GM12875 (cell line): ENCODE data around the gene OR11H7.

ENCODE experiments used
- H3K4me3 ChIP-seq: one replicate; pipeline ENCODE4 v1.5.1; 2011; ENCODE audit warnings: low read depth, low read length, control low read depth
- TF ChIP-seq, protein P1 (sequence below): IDR thresholded peaks from 2 replicates; pipeline ENCODE4 v1.5.1; 2011; ENCODE audit warnings: low read depth, mild to moderate bottlenecking, control low read depth, inconsistent platforms, low read length, moderate library complexity, borderline replicate concordance; ENCODE audit not compliant: insufficient read depth

The OR11H7 gene

GRCh38 chr14:20228681-20229080 is at the start of gene OR11H7:
OR11H7 (plus strand) TSS chr14:20228981.
- no peak within 1 kb of the TSS for H3K4me3 ChIP-seq
- TF ChIP-seq, protein P1, sequence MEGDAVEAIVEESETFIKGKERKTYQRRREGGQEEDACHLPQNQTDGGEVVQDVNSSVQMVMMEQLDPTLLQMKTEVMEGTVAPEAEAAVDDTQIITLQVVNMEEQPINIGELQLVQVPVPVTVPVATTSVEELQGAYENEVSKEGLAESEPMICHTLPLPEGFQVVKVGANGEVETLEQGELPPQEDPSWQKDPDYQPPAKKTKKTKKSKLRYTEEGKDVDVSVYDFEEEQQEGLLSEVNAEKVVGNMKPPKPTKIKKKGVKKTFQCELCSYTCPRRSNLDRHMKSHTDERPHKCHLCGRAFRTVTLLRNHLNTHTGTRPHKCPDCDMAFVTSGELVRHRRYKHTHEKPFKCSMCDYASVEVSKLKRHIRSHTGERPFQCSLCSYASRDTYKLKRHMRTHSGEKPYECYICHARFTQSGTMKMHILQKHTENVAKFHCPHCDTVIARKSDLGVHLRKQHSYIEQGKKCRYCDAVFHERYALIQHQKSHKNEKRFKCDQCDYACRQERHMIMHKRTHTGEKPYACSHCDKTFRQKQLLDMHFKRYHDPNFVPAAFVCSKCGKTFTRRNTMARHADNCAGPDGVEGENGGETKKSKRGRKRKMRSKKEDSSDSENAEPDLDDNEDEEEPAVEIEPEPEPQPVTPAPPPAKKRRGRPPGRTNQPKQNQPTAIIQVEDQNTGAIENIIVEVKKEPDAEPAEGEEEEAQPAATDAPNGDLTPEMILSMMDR = no peak

GRCh38 chr14:20179218-20179617 is 49.6 kb upstream of the OR11H7 start:
- TF ChIP-seq, protein P1 = no peak
- H3K4me3 ChIP-seq = no peak overlapping the region

DNA sequence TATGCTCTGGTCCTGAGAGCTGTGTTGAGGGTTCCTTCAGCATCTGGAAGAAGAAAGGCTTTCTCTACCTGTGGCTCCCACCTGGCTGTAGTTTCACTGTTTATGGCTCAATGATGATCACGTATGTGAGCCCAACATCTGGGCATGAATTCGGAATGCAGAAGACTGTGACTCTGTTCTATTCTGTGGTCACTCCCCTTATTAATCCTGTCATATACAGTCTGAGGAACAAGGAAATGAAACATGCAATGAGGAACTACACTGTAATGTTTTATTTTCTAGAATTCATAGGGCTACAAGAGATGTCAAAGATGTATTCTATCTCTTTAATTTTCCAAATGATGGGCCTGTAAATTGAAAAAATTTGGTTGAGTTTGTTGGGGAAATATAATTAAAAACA is 48.9 kb upstream of the OR11H7 start:
- no peak overlapping the region for H3K4me3 ChIP-seq
- TF ChIP-seq, protein P1 = no peak

DNA sequence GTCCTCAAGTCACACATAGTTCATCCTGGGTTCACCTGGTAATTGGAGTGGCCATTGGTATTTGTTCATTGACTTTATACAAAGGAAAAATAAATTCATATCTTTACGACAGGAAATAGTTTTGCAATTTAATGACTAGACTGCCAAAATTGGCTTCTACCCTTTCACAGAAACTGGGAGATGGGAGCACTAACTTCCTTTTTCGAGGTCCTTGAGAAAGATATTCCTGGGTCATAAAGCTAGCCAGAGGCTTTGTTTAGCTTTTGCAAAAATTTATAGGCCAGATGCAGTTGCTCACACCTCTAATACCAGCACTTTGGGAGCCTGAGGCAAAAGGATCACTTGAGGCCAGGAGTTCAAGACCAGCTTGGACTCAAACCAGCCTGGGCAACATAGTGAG is 48.3 kb upstream of the OR11H7 start:
- no peak overlapping the region for H3K4me3 ChIP-seq
- TF ChIP-seq, protein P1 = no peak

GRCh38 chr14:20184181-20184580 is 44.6 kb upstream of the OR11H7 start:
- H3K4me3 ChIP-seq = no peak overlapping the region
- TF ChIP-seq, protein P1 = no peak

GRCh38 chr14:20190596-20190995 is 38.2 kb upstream of the OR11H7 start, which contains the start of gene OR11G2:
OR11G2 (plus strand) TSS chr14:20190896; CDS start chr14:20197438, 6,542 bp downstream.
- TF ChIP-seq, protein P1 = no peak
- H3K4me3 ChIP-seq = no peak within 1 kb of the TSS

GRCh38 chr14:20191396-20191795 is 37.4 kb upstream of the OR11H7 start:
- no peak overlapping the region for H3K4me3 ChIP-seq
- TF ChIP-seq, protein P1 = no peak
